GM19238 (cell line): Measurements from ENCODE around the gene HIPK2.

Experiments
- DNase-seq: peaks from one replicate; pipeline ENCODE4 v3.0.0; 2011; ENCODE audit warnings: low spot score; ENCODE audit not compliant: insufficient read length

Gene HIPK2

GRCh38 chr7:139595806-139596205, 182.0 kb downstream of the HIPK2 start:
- no peak for DNase-seq

GRCh38 chr7:139594911-139595476, 182.8 kb downstream of the HIPK2 start:
- DNase-seq = no peak

GRCh38 chr7:139594090-139594489, 183.7 kb downstream of the HIPK2 start:
- no peak for DNase-seq

GRCh38 chr7:139592801-139593461, 184.9 kb downstream of the HIPK2 start:
- no peak for DNase-seq

GRCh38 chr7:139591550-139592195, 186.1 kb downstream of the HIPK2 start:
- DNase-seq = no peak

- no peak for DNase-seq
Observed at GRCh38 chr7:139589474-139589873, 188.3 kb downstream of the HIPK2 start.

- DNase-seq = no peak
Observed at GRCh38 chr7:139588632-139589031, 189.2 kb downstream of the HIPK2 start.

GRCh38 chr7:139587535-139587934, 190.3 kb downstream of the HIPK2 start:
- DNase-seq = no peak

GRCh38 chr7:139586286-139586685, 191.5 kb downstream of the HIPK2 start:
- DNase-seq = no peak

- no peak for DNase-seq
Observed at GRCh38 chr7:139585042-139585441, 192.8 kb downstream of the HIPK2 start.

GRCh38 chr7:139583826-139584553, 193.8 kb downstream of the HIPK2 start:
- DNase-seq = no peak

- no peak for DNase-seq
Observed at GRCh38 chr7:139582671-139583155, 195.1 kb downstream of the HIPK2 start.

GRCh38 chr7:139582130-139582650, 195.6 kb downstream of the HIPK2 start:
- DNase-seq = no peak

GRCh38 chr7:139580435-139580834, 197.4 kb downstream of the HIPK2 start:
- no peak for DNase-seq

GRCh38 chr7:139576179-139576973, 201.4 kb downstream of the HIPK2 start:
- DNase-seq = no peak

- no peak for DNase-seq
Observed at GRCh38 chr7:139575338-139575680, 202.5 kb downstream of the HIPK2 start.

- no peak for DNase-seq
Observed at GRCh38 chr7:139574618-139575337, 203.0 kb downstream of the HIPK2 start.

GRCh38 chr7:139573871-139574270, 203.9 kb downstream of the HIPK2 start:
- DNase-seq = no peak

- DNase-seq = no peak
Observed at GRCh38 chr7:139572704-139573385, 205.0 kb downstream of the HIPK2 start.

- DNase-seq = no peak
Observed at GRCh38 chr7:139572071-139572470, 205.7 kb downstream of the HIPK2 start.
